Endometrium (tissue), 2 donors: ENCODE measurements around the gene SERPINB7.

Experiments used
- FAIRE-seq: peaks from 2 replicates; lab custom pipeline; 2012; peaks lifted over from hg19 to GRCh38; lab: Jason Lieb, UNC
- donor health status: control.
- donor health status: control.

The SERPINB7 gene

GRCh38 chr18:63850020-63850419 is 74.8 kb downstream of the SERPINB7 start:
- no peak for FAIRE-seq

GRCh38 chr18:63850636-63851035 is 75.4 kb downstream of the SERPINB7 start:
- no peak for FAIRE-seq
